HCT116 (cell line): ENCODE results near the gene MAN2A2.

ENCODE experiments used
- CBX3 ChIP-seq: IDR thresholded peaks from 2 replicates; pipeline ENCODE4 v1.6.1; 2012; ENCODE audit warnings: low read depth
- CTCF ChIP-seq, 3 experiments: fragments of 200-600 bp in 1 of 3; sonication (generic) in 1 of 3; IDR thresholded peaks in 2 of 3; conservative IDR thresholded peaks in 1 of 3; 2 replicates each; pipeline ENCODE4 v1.5.1; 2012 to 2017; ENCODE audit warnings: low read depth in 2 of 3, low read length in 2 of 3, antibody characterized with exemption in 1 of 3, borderline replicate concordance in 1 of 3, control low read depth in 1 of 3, mild to moderate bottlenecking in 1 of 3, mixed read lengths in 1 of 3, mixed run types in 1 of 3, moderate library complexity in 1 of 3; ENCODE audit not compliant: insufficient read depth in 1 of 3
- EGR1 ChIP-seq: IDR thresholded peaks from 2 replicates; pipeline ENCODE4 v1.6.1; 2012; ENCODE audit warnings: low read depth
- EZH2 ChIP-seq: fragments of 200-600 bp; sonication (generic); IDR thresholded peaks from 2 replicates; pipeline ENCODE4 v1.6.1; 2017; ENCODE audit warnings: antibody characterized with exemption, mixed run types
- POLR2A ChIP-seq: IDR thresholded peaks from 2 replicates; pipeline ENCODE4 v1.7.0; 2011; ENCODE audit warnings: borderline replicate concordance; ENCODE audit not compliant: insufficient read depth, insufficient read length; ENCODE audit errors: extremely low read depth
- SP1 ChIP-seq: IDR thresholded peaks from 2 replicates; pipeline ENCODE4 v1.6.1; 2012; ENCODE audit warnings: low read depth
- ZFX ChIP-seq: fragments of 450-650 bp; IDR thresholded peaks from 2 replicates; pipeline ENCODE4 v1.6.1; 2017

- TF ChIP-seq CTCF (IDR thresholded peaks at IDR 0.05 in 2 of 3, conservative IDR thresholded peaks at IDR 0.05 in 1 of 3; ENCODE audit: borderline replicate concordance in 1 of 3, insufficient read depth in 1 of 3, low read depth in 2 of 3, low read length in 2 of 3), result no peak
- TF ChIP-seq ZFX, result no peak
- TF ChIP-seq EZH2, result no peak
- TF ChIP-seq POLR2A, result no peak
- TF ChIP-seq CBX3, result no peak
- TF ChIP-seq EGR1, result no peak
- TF ChIP-seq SP1, result no peak
Observed at GRCh38 chr15:90860942-90861675, 42.0 kb upstream of the MAN2A2 start.
